ENCODE results near the gene PAPOLA.
A peak's percentile ranks its signal among the peaks of the same experiment; 100 is the strongest.

PAPOLA gene

GRCh38 chr14:96584907-96585671 lies 82.9 kb downstream of the PAPOLA start:
- TF ChIP-seq CTCF (IDR thresholded peaks at IDR 0.05; ENCODE audit: poor library complexity, severe bottlenecking): no peak
- Histone ChIP-seq H3K27me3 (ENCODE audit: insufficient read depth, poor library complexity, severe bottlenecking) (peaks cover 9% of the 10 kb centered on the region), H3K36me3 (ENCODE audit: low read depth) (no peaks in the 10 kb centered on the region), H3K9me3 (ENCODE audit: severe bottlenecking) (no peaks in the 10 kb centered on the region), H3K4me1 (ENCODE audit: insufficient read depth, poor library complexity, severe bottlenecking) (no peaks in the 10 kb centered on the region), H3K27ac (ENCODE audit: poor library complexity, severe bottlenecking) (no peak overlapping the region), H3K4me3 (ENCODE audit: severe bottlenecking) (no peak overlapping the region)
- DNase-seq (ENCODE audit: low spot score): no peak
- no peak for ATAC-seq (ENCODE audit: low read depth)

GRCh38 chr14:96585672-96586013 lies 83.5 kb downstream of the PAPOLA start:
- Histone ChIP-seq H3K4me1 (ENCODE audit: insufficient read depth, poor library complexity, severe bottlenecking) (no peaks in the 10 kb centered on the region), H3K4me3 (ENCODE audit: severe bottlenecking) (no peak overlapping the region), H3K27ac (ENCODE audit: poor library complexity, severe bottlenecking) (no peak overlapping the region), H3K36me3 (ENCODE audit: low read depth) (no peaks in the 10 kb centered on the region), H3K27me3 (ENCODE audit: insufficient read depth, poor library complexity, severe bottlenecking) (peaks cover 9% of the 10 kb centered on the region), H3K9me3 (ENCODE audit: severe bottlenecking) (no peaks in the 10 kb centered on the region)
- no peak for TF ChIP-seq CTCF (IDR thresholded peaks at IDR 0.05; ENCODE audit: poor library complexity, severe bottlenecking)
- DNase-seq (ENCODE audit: low spot score): no peak
- ATAC-seq (ENCODE audit: low read depth): no peak

- no peak overlapping the region for H3K4me3 ChIP-seq (ENCODE audit: severe bottlenecking)
- H3K36me3 ChIP-seq (ENCODE audit: low read depth): no peaks in the 10 kb centered on the region
- no peak for ATAC-seq (ENCODE audit: low read depth)
- no peaks in the 10 kb centered on the region for H3K4me1 ChIP-seq (ENCODE audit: insufficient read depth, poor library complexity, severe bottlenecking)
- H3K27me3 ChIP-seq (ENCODE audit: insufficient read depth, poor library complexity, severe bottlenecking): peaks cover 9% of the 10 kb centered on the region
- no peaks in the 10 kb centered on the region for H3K9me3 ChIP-seq (ENCODE audit: severe bottlenecking)
- no peak overlapping the region for H3K27ac ChIP-seq (ENCODE audit: poor library complexity, severe bottlenecking)
- TF ChIP-seq CTCF (IDR thresholded peaks at IDR 0.05; ENCODE audit: poor library complexity, severe bottlenecking): no peak
- DNase-seq (ENCODE audit: low spot score): no peak
These were observed 83.9 kb downstream of the PAPOLA start for GRCh38 chr14:96586056-96586455.

GRCh38 chr14:96586921-96587822 lies 85.0 kb downstream of the PAPOLA start:
- TF ChIP-seq CTCF (IDR thresholded peaks at IDR 0.05; ENCODE audit: poor library complexity, severe bottlenecking): no peak
- Histone ChIP-seq H3K27ac (ENCODE audit: poor library complexity, severe bottlenecking) (no peak overlapping the region), H3K27me3 (ENCODE audit: insufficient read depth, poor library complexity, severe bottlenecking) (peaks cover 9% of the 10 kb centered on the region), H3K4me3 (ENCODE audit: severe bottlenecking) (no peak overlapping the region), H3K4me1 (ENCODE audit: insufficient read depth, poor library complexity, severe bottlenecking) (no peaks in the 10 kb centered on the region), H3K9me3 (ENCODE audit: severe bottlenecking) (no peaks in the 10 kb centered on the region), H3K36me3 (ENCODE audit: low read depth) (no peaks in the 10 kb centered on the region)
- DNase-seq (ENCODE audit: low spot score) (peak; percentile 57), ATAC-seq (ENCODE audit: low read depth) (no peak)

Measured in RWPE2 (cell line).